Loucy (cell line): ENCODE data around the gene ABCB10.

ENCODE experiments used
- H2AFZ ChIP-seq: fragments of 200-600 bp; sonication (generic); 2 replicates; pipeline ENCODE4 v1.6.0; 2016; ENCODE audit warnings: antibody characterized with exemption, mild to moderate bottlenecking, low read length, moderate library complexity
- H3F3A ChIP-seq: fragments of 200-600 bp; 2 replicates; pipeline ENCODE4 v1.6.0; 2016; ENCODE audit warnings: antibody characterized with exemption, low read depth, mild to moderate bottlenecking
- H3K27me3 ChIP-seq: fragments of 200-600 bp; sonication (generic); 2 replicates; pipeline ENCODE4 v1.6.1; 2014; ENCODE audit warnings: low read length, mild to moderate bottlenecking; ENCODE audit not compliant: insufficient read depth, poor library complexity, severe bottlenecking
- H3K36me3 ChIP-seq: fragments of 200-600 bp; sonication (generic); 2 replicates; pipeline ENCODE4 v1.6.1; 2016; ENCODE audit warnings: low read length; ENCODE audit not compliant: insufficient read depth
- H3K4me1 ChIP-seq: fragments of 200-600 bp; sonication (generic); 2 replicates; pipeline ENCODE4 v1.5.1; 2014; ENCODE audit warnings: low read length, mild to moderate bottlenecking; ENCODE audit not compliant: insufficient read depth, poor library complexity, severe bottlenecking
- H3K4me2 ChIP-seq: fragments of 200-600 bp; sonication (generic); 2 replicates; pipeline ENCODE4 v1.6.0; 2014; ENCODE audit warnings: antibody characterized with exemption, low read length, low read depth, mild to moderate bottlenecking; ENCODE audit not compliant: poor library complexity, severe bottlenecking
- H3K4me3 ChIP-seq: fragments of 200-600 bp; sonication (generic); 2 replicates; pipeline ENCODE4 v1.5.1; 2014; ENCODE audit warnings: low read length, mild to moderate bottlenecking, mixed read lengths; ENCODE audit not compliant: poor library complexity, severe bottlenecking
- H3K79me2 ChIP-seq: fragments of 200-600 bp; sonication (generic); 2 replicates; pipeline ENCODE4 v1.6.1; 2014; ENCODE audit warnings: low read length; ENCODE audit not compliant: insufficient read depth
- H3K9ac ChIP-seq: fragments of 200-600 bp; sonication (generic); 2 replicates; pipeline ENCODE4 v1.6.0; 2014; ENCODE audit warnings: mild to moderate bottlenecking, low read depth, low read length, moderate library complexity; ENCODE audit not compliant: poor library complexity, severe bottlenecking
- H3K9me2 ChIP-seq: fragments of 200-600 bp; sonication (generic); replicated peaks from 2 replicates; pipeline ENCODE4 v1.6.1; 2016; ENCODE audit warnings: low read depth, low read length, mixed read lengths
- H3K9me3 ChIP-seq: fragments of 200-600 bp; sonication (generic); 2 replicates; pipeline ENCODE4 v1.6.1; 2014; ENCODE audit warnings: mild to moderate bottlenecking, antibody characterized with exemption, low read length, low read depth; ENCODE audit not compliant: insufficient read depth
- H4K20me1 ChIP-seq: fragments of 200-600 bp; sonication (generic); 2 replicates; pipeline ENCODE4 v1.6.0; 2014; ENCODE audit warnings: antibody characterized with exemption, low read length, mild to moderate bottlenecking; ENCODE audit not compliant: insufficient read depth, poor library complexity, severe bottlenecking
- EZH2phosphoT487 ChIP-seq: fragments of 200-600 bp; IDR thresholded peaks from 2 replicates; pipeline ENCODE4 v1.6.1; 2018; ENCODE audit warnings: antibody characterized with exemption, mild to moderate bottlenecking, moderate library complexity, borderline replicate concordance
- TF ChIP-seq, protein P1 (sequence below): fragments of 200-600 bp; sonication (generic); conservative IDR thresholded peaks from 2 replicates; pipeline ENCODE4 v1.5.1; 2014; ENCODE audit warnings: mild to moderate bottlenecking, antibody characterized with exemption, low read length

Gene ABCB10

DNA sequence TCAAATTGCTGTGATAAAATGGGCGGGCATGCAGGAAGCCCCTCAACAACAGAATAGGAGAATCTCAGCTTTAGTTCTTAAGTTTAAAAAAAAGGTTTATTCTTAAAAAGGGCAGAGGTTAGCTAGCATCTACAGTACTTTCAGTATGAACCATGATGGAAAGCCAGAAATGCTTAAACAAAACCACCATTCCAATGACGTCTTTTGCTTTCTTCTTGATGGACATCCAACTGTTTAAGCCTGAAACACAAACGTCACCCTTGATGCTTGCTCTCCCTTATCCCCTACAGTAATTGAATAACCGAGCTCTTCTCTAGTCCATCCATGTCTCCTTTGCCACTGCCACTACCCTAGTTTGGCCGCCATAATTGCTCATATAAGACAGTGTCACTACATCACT is 41.7 kb upstream of the ABCB10 start:
- H3K36me3 ChIP-seq = peaks cover 59% of the 10 kb centered on the region; the same call in 1 of the 2 replicates
- TF ChIP-seq EZH2phosphoT487 = no peak
- TF ChIP-seq, protein P1, sequence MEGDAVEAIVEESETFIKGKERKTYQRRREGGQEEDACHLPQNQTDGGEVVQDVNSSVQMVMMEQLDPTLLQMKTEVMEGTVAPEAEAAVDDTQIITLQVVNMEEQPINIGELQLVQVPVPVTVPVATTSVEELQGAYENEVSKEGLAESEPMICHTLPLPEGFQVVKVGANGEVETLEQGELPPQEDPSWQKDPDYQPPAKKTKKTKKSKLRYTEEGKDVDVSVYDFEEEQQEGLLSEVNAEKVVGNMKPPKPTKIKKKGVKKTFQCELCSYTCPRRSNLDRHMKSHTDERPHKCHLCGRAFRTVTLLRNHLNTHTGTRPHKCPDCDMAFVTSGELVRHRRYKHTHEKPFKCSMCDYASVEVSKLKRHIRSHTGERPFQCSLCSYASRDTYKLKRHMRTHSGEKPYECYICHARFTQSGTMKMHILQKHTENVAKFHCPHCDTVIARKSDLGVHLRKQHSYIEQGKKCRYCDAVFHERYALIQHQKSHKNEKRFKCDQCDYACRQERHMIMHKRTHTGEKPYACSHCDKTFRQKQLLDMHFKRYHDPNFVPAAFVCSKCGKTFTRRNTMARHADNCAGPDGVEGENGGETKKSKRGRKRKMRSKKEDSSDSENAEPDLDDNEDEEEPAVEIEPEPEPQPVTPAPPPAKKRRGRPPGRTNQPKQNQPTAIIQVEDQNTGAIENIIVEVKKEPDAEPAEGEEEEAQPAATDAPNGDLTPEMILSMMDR = no peak
- H3F3A ChIP-seq = no peaks in the 10 kb centered on the region

GRCh38 chr1:229599218-229599954 is 40.9 kb upstream of the ABCB10 start:
- Histone ChIP-seq H3K9me2 (no peaks in the 10 kb centered on the region), H3K9me3 (no peaks in the 10 kb centered on the region), H3K79me2 (peaks cover 3% of the 10 kb centered on the region; the same call in 1 of the 2 replicates), H3K27me3 (no peaks in the 10 kb centered on the region), H4K20me1 (no peaks in the 10 kb centered on the region), H2AFZ (no peak overlapping the region), H3F3A (no peaks in the 10 kb centered on the region), H3K4me1 (no peaks in the 10 kb centered on the region), H3K4me2 (no peak overlapping the region), H3K36me3 (peaks cover 61% of the 10 kb centered on the region; the same call in 1 of the 2 replicates), H3K9ac (no peak overlapping the region), H3K4me3 (no peak overlapping the region)
- TF ChIP-seq, protein P1 = no peak
- TF ChIP-seq EZH2phosphoT487 = no peak

More for the DNA sequence above, 41.7 kb upstream of the ABCB10 start:
- Histone ChIP-seq H2AFZ (no peak overlapping the region), H3K4me3 (no peak overlapping the region), H3K79me2 (peaks cover 3% of the 10 kb centered on the region; the same call in 1 of the 2 replicates), H3K9me3 (no peaks in the 10 kb centered on the region), H3K9ac (no peak overlapping the region), H3K4me2 (no peak overlapping the region), H3K27me3 (no peaks in the 10 kb centered on the region), H3K4me1 (no peaks in the 10 kb centered on the region), H3K9me2 (no peaks in the 10 kb centered on the region), H4K20me1 (no peaks in the 10 kb centered on the region)

GRCh38 chr1:229597877-229598276 is 39.4 kb upstream of the ABCB10 start:
- H3K9me3 ChIP-seq = no peaks in the 10 kb centered on the region
- H3K36me3 ChIP-seq = peaks cover 54% of the 10 kb centered on the region; the same call in 1 of the 2 replicates
- no peak for TF ChIP-seq EZH2phosphoT487
- TF ChIP-seq, protein P1 = no peak
- no peak overlapping the region for H3K4me2 ChIP-seq
- no peak overlapping the region for H2AFZ ChIP-seq
- H3K4me1 ChIP-seq = no peaks in the 10 kb centered on the region
- H3K4me3 ChIP-seq = no peak overlapping the region
- no peaks in the 10 kb centered on the region for H3F3A ChIP-seq
- no peaks in the 10 kb centered on the region for H3K27me3 ChIP-seq
- peaks cover 3% of the 10 kb centered on the region; the same call in 1 of the 2 replicates for H3K79me2 ChIP-seq
- H4K20me1 ChIP-seq = no peaks in the 10 kb centered on the region
- H3K9me2 ChIP-seq = no peaks in the 10 kb centered on the region
- H3K9ac ChIP-seq = no peak overlapping the region
